Kidney epithelial cell (primary cell): ENCODE measurements around the gene ADCY2. TPM values are rescaled to one million over a fixed set of nuclear protein-coding genes. Genes with fewer than 3 reads are reported as not detected.

Source experiments
- DNase-seq: peaks from one replicate; pipeline ENCODE4 v3.0.0-alpha.2; 2010; ENCODE audit warnings: low read depth
- H3K27me3 ChIP-seq: 2 replicates; pipeline ENCODE4 v1.6.0; 2011; ENCODE audit warnings: low read length; ENCODE audit not compliant: control insufficient read depth, insufficient read depth
- H3K36me3 ChIP-seq: 2 replicates; pipeline ENCODE4 v1.5.1; 2011; ENCODE audit warnings: low read length; ENCODE audit not compliant: control insufficient read depth, insufficient read depth
- H3K4me3 ChIP-seq: 2 replicates; pipeline ENCODE4 v1.5.1; 2011; ENCODE audit warnings: low read depth, mild to moderate bottlenecking, control low read depth, low read length
- CTCF ChIP-seq: IDR thresholded peaks from 2 replicates; pipeline ENCODE4 v1.5.1; 2011; ENCODE audit warnings: mild to moderate bottlenecking, moderate library complexity, low read length, control low read depth, inconsistent platforms; ENCODE audit not compliant: insufficient read depth, poor library complexity, severe bottlenecking
- total RNA-seq: library from RNA; depleted of rRNA; stranded (reverse); fragments of >200 nt; gene quantifications from 2 replicates; pipeline ENCODE4 v1.2.3, GENCODE V29; 2015

Gene ADCY2
- total RNA-seq, 1 donor from 2014 or later: 0.25 TPM

GRCh38 chr5:7770436-7770835 is 374.5 kb downstream of the ADCY2 start:
- TF ChIP-seq CTCF: no peak
- Histone ChIP-seq H3K4me3 (no peak overlapping the region), H3K36me3 (no peaks in the 10 kb centered on the region), H3K27me3 (no peaks in the 10 kb centered on the region)
- DNase-seq: no peak

GRCh38 chr5:7772141-7772540 is 376.2 kb downstream of the ADCY2 start:
- no peak for TF ChIP-seq CTCF
- H3K36me3 ChIP-seq: no peaks in the 10 kb centered on the region
- H3K27me3 ChIP-seq: no peaks in the 10 kb centered on the region
- no peak overlapping the region for H3K4me3 ChIP-seq
- DNase-seq: no peak

- no peak for TF ChIP-seq CTCF
- no peak for DNase-seq
- Histone ChIP-seq H3K27me3 (no peaks in the 10 kb centered on the region), H3K4me3 (no peak overlapping the region), H3K36me3 (no peaks in the 10 kb centered on the region)
These were observed 377.2 kb downstream of the ADCY2 start for GRCh38 chr5:7773178-7773577.

- H3K27me3 ChIP-seq: no peaks in the 10 kb centered on the region
- TF ChIP-seq CTCF: no peak
- no peak for DNase-seq
- no peak overlapping the region for H3K4me3 ChIP-seq
- no peaks in the 10 kb centered on the region for H3K36me3 ChIP-seq
These were observed 380.5 kb downstream of the ADCY2 start for GRCh38 chr5:7776442-7776841.

GRCh38 chr5:7779019-7780005 is 383.4 kb downstream of the ADCY2 start:
- Histone ChIP-seq H3K36me3 (no peaks in the 10 kb centered on the region), H3K4me3 (no peak overlapping the region), H3K27me3 (no peaks in the 10 kb centered on the region)
- TF ChIP-seq CTCF: no peak
- DNase-seq: no peak
